Tibial nerve (tissue), 4 donors: Measurements from ENCODE around the gene ABCB9.

Source experiments
- CTCF ChIP-seq, 5 experiments: fragments of 200-600 bp in 3 of 5; fragments of 450-650 bp in 2 of 5; sonication (generic) in 3 of 5; IDR thresholded peaks; one replicate each; pipeline ENCODE4 v1.5.1; 2016 to 2019; ENCODE audit warnings: antibody characterized with exemption in 5 of 5, mild to moderate bottlenecking in 3 of 5, moderate library complexity in 2 of 5
- EP300 ChIP-seq, 2 donors: sonication (generic); formaldehyde crosslinking; IDR thresholded peaks; one replicate each; pipeline ENCODE4 v1.6.1; 2017; ENCODE audit warnings: antibody characterized with exemption in 2 of 2, mild to moderate bottlenecking in 1 of 2

GRCh38 chr12:122884091-122884826, 82.0 kb downstream of the ABCB9 start:
- TF ChIP-seq CTCF (IDR thresholded peaks at IDR 0.05) = no peak
- no peak for TF ChIP-seq EP300 (IDR thresholded peaks at IDR 0.05)
